GM12891 (cell line): ENCODE results near the gene TMEM178B.

ENCODE experiments used
- DNase-seq: peaks from one replicate; pipeline ENCODE4 v3.0.0; 2011; ENCODE audit warnings: low spot score; ENCODE audit not compliant: insufficient read length
- FAIRE-seq: peaks from 2 replicates; lab custom pipeline; 2011; peaks lifted over from hg19 to GRCh38; lab: Jason Lieb, UNC
- PAX5 ChIP-seq: IDR thresholded peaks from 2 replicates; pipeline ENCODE4 v1.6.1; 2011; ENCODE audit warnings: low read length, moderate library complexity, mild to moderate bottlenecking; ENCODE audit not compliant: insufficient read depth, severe bottlenecking
- POLR2A ChIP-seq: IDR thresholded peaks from 2 replicates; pipeline ENCODE4 v1.6.1; 2011; ENCODE audit warnings: low read depth, low read length, control low read depth
- POLR2AphosphoS5 ChIP-seq: IDR thresholded peaks from 2 replicates; pipeline ENCODE4 v1.6.1; 2011; ENCODE audit warnings: low read depth, low read length, control low read depth
- POU2F2 ChIP-seq: IDR thresholded peaks from 2 replicates; pipeline ENCODE4 v1.6.1; 2011; ENCODE audit warnings: low read depth, mild to moderate bottlenecking, control low read depth, low read length, moderate library complexity
- SPI1 ChIP-seq: IDR thresholded peaks from 2 replicates; pipeline ENCODE4 v1.6.1; 2011; ENCODE audit warnings: low read depth, low read length, control low read depth
- TAF1 ChIP-seq: IDR thresholded peaks from 2 replicates; pipeline ENCODE4 v1.6.1; 2011; ENCODE audit warnings: low read depth, low read length, control low read depth

Gene TMEM178B

DNA sequence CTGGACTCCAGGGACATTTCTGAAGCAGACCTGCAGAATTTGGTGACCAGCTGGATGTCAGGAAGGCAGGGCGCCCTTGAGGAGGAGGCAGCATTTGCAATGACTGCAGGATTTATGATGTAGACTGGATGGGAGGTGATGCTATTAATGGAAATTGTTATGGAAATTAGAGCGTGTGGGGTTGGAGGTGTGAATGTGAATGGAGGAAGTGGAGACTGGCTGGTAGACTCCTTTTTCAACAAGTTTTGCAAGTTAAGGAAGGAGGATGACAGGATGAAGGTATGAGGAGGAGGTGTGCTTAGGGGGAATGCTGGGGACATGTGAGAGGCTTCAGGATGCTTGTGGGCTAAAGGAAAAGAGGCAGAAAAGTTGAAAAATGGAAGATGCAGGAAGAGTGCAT lies 137.0 kb downstream of the TMEM178B start:
- FAIRE-seq (no peak), DNase-seq (no peak)
- TF ChIP-seq POU2F2: no peak
- no peak for TF ChIP-seq TAF1
- TF ChIP-seq POLR2A: no peak
- no peak for TF ChIP-seq POLR2AphosphoS5
- TF ChIP-seq SPI1: no peak
- TF ChIP-seq PAX5: no peak

DNA sequence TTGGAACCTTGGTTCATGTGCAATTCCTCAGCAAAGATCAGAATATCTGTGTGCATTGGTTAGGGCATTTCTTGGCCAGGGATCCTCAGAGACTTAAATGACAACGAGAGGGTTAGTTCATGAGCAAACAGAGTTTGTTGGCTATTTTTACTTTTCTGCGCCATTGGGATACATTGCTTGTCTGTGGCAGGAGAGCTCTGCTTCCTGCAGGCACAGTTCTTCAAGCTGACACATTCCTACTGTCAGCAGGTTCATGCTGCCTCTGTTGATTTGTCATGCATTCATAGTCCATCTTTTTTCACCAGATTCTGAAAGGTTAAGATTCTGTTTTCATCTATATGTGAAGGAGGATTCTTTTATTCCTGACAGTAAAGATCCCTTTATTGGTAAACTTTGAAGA lies 139.4 kb downstream of the TMEM178B start:
- TF ChIP-seq PAX5 (no peak), POLR2AphosphoS5 (no peak), TAF1 (no peak), POU2F2 (no peak), POLR2A (no peak), SPI1 (no peak)
- no peak for FAIRE-seq
- DNase-seq: no peak

GRCh38 chr7:141217938-141218337 lies 144.1 kb downstream of the TMEM178B start:
- TF ChIP-seq PAX5: no peak
- no peak for TF ChIP-seq POLR2AphosphoS5
- TF ChIP-seq TAF1: no peak
- no peak for TF ChIP-seq POU2F2
- no peak for TF ChIP-seq POLR2A
- TF ChIP-seq SPI1: no peak
- DNase-seq (no peak), FAIRE-seq (no peak)

- FAIRE-seq: no peak
- DNase-seq: no peak
- TF ChIP-seq TAF1 (no peak), PAX5 (no peak), POLR2AphosphoS5 (no peak), POU2F2 (no peak), SPI1 (no peak)
Measured at GRCh38 chr7:141218941-141219340, 145.1 kb downstream of the TMEM178B start.

- no peak for DNase-seq
- FAIRE-seq: no peak
- TF ChIP-seq SPI1: no peak
- TF ChIP-seq POLR2AphosphoS5: no peak
- TF ChIP-seq POLR2A: no peak
- TF ChIP-seq POU2F2: no peak
- TF ChIP-seq TAF1: no peak
- TF ChIP-seq PAX5: no peak
Measured at GRCh38 chr7:141220263-141220880, 146.5 kb downstream of the TMEM178B start.

DNA sequence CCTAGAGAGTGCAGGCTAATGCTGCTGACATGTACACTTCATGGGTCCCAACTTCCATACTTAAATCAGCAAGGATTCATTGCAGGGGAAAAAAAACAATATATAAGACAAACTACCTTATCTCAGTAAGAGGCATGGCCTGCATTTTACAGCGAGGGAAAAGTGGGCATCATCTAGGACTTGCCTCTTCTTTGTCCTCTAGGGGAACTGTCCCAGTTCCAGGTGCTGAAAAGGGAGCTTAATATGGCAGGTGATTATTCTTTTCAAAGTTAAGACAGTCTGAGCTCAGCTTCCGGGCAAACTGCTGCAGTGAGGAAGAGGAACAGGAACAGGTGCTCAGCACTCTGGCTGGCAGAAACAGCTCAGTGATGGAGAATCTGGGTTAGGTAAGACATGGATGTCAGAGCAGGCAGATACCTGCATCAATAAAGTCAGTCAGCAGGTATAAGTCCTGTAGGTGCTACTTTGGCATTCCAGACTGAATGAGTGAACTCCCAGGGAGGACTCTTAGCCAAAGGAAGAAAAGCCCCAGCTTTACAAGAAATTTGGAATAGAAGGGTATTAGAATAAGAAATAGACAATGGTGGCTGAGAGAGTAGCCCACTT lies 147.2 kb downstream of the TMEM178B start:
- TF ChIP-seq POLR2AphosphoS5 (no peak), POU2F2 (no peak), SPI1 (no peak), PAX5 (no peak), TAF1 (no peak)
- DNase-seq (no peak), FAIRE-seq (no peak)

- TF ChIP-seq PAX5 (no peak), SPI1 (peak; percentile 16; the same call in 1 of the 2 replicates), TAF1 (no peak)
- DNase-seq: no peak
- no peak for FAIRE-seq
Measured at GRCh38 chr7:141225916-141226618, 152.2 kb downstream of the TMEM178B start.

DNA sequence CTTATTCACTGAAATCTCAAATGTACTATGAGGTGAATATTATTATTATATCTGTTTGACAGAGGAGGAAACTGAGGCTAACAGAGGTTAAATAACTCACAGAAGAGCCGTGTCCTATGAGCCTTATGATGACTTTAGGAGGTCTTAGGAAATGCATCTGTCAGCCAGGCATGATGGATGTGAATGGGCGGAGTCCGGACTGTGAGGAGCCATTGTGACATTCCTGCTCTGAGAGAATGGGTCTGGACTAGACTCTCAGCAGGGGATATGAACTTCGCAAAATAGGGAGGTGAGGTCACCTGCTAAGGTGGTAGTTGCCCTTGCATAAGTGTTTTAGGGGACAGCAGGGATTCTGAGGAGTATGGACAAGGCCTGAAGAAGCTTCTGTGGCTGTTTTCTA lies 153.6 kb downstream of the TMEM178B start:
- TF ChIP-seq PAX5: no peak
- TF ChIP-seq SPI1: no peak
- FAIRE-seq (no peak), DNase-seq (no peak)

- DNase-seq: no peak
- no peak for FAIRE-seq
- TF ChIP-seq POU2F2 (no peak), POLR2A (no peak), SPI1 (no peak), PAX5 (no peak), TAF1 (no peak), POLR2AphosphoS5 (no peak)
Measured at GRCh38 chr7:141228482-141228881, 154.6 kb downstream of the TMEM178B start.
